HCEC 1CT (cell line): ENCODE measurements around the gene GAN.
A peak's percentile ranks its signal among the peaks of the same experiment; 100 is the strongest.

Experiments
- DNase-seq: peaks from one replicate; pipeline ENCODE4 v3.0.0-alpha.2; 2017

GAN gene

DNA sequence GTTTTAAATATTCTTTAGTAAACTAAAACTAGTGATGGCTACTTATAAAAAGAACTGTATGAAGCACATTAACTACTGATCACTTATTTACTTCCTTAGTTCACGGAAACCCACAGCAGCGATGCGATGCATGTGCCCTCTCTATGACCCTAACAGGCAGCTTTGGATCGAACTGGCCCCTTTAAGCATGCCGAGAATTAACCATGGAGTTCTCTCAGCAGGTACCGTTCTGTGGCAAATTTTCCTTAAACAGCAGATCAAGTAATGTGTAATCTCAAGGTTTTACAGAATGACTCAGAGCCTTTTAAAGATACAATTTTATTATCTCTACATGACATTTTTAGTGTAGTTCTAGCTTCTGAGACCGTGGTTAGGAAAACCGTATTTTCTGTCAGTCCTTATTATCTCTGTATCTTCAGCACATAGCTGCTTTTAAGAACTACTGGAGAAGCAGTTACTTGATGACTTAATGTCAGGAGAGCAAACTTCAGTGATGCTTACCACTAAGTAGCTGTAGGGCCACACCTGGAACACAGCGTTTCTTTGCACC lies 43.0 kb downstream of the GAN start:
- DNase-seq: no peak

DNA sequence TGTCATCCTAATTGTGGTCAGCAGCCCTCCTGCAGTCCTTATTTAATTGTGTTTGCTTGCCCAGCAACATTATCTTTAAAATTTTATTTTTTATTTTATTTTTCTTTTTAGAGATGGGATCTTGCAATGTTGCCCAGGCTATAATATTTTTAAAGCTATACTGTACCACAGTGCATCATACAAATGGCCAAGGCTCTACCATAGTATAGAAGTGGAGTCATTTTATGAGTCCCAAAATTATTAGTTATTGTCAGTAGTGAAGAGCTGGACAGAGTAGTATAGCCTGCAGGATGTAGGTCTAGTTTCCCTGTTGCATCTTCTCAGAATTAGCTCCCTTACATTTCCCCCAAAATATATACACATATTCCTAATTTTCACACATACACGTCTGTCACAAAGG lies 44.1 kb downstream of the GAN start:
- DNase-seq: no peak

DNA sequence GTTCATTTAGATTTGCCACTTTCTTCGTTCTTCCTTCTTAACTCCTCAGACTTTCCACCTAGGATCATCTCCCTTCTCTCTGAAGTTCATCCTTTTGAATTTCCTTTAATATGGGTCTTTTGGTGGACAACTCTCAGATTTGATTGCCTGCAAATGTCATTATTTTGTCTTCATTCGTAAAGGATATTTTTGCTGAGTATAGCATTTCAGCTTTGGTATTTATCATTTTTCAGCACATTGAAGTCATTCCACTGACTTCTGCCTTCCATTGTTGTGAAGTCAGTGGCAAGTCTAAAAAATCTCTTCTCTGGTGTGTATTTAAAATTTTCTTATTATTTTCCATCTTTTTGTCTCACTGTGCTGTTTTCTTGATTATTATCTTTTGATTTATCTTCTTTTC lies 45.4 kb downstream of the GAN start:
- no peak for DNase-seq

DNA sequence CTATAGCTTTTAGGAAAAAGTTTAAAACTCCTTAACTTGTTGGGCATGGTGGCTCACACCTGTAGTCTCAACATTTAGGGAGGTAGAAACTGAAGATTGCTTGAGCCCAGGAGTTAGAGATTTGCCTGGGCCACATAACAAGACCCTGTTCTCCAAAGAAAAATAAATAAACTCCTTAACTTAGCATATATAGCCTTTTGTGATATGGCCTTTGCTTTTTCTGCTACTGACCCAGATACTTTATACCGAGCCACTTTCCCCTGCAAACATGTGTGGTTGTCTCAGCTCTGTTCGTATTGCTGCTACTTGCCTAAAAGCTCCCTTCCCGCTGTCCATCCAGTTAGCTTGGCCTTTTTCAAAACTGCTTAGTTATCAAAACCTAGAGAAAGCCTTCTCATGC lies 51.0 kb downstream of the GAN start:
- no peak for DNase-seq

DNA sequence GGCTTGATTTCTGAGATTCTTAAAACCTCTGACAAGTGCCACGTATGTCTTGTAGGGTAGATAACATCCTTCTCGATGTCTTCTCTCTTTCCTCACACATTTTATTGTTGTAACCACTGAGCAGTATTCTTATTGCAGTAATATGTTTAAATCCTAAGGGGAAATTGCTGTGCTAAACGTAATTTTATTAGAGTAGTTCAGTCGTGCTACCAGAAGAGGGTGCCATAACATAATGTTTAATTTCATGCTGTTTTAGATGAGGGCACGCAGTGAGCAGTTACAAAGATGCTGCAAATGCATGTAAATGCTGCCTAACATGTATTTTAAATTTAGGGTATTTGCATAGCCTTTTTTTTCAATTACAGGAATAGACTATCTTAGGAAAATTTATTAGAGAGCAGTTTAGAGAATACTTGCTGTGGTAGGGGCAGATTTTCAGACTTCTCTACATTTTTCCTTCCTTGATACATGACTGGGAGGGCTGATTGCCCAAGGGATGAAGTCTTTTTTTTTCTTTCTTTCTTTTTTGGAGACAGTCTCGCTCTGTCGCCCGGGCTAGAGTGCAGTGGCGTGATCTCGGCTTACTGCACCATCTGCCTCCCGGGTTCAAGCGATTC lies 51.7 kb downstream of the GAN start:
- peak; percentile 34 for DNase-seq

DNA sequence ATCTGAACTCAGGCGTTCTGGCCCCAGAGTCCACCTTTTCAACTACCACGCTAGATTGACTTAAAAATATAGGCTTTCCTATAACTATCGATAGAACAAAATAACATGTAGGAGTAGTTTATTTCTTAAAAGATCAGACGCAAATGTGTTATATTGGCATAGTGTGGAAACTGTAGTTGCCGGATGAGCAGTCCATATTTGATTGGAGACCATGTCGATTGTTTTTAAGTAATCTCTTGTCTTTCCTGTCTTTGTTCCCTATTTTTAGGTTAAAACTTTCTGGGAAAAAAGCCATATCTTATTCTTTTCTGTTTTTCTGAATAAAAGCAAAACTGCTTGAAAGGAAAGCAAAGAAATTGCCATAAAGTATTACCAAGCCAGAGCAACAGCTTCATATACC lies 53.1 kb downstream of the GAN start:
- no peak for DNase-seq

DNA sequence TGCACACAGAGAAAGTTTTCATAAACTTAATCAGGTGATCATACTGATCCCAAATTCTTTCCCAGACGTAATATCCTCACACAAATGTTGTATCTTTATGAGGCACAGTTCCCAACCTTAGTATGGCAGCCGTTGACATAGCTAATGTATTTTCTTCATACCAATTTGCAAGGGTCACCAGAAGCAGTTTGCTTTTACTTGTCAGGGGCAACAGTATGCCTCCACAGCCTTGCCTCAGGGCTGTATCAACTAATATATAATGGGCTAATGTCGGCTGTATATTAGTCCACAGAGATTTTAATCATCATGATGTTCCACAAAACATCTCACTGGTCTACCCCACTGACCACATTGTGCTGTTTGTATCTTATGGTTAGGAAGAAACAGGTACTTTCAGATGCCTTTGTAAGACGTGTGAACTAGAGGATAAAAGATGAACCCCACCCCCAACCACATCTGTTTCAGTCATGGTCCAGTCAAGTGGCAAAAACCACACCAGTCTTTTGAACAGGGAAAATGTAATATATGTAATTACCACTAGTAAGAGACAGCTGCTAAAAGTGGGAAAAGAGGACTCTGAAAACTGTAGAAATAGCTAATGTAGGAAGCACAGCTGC lies 55.2 kb downstream of the GAN start:
- no peak for DNase-seq

DNA sequence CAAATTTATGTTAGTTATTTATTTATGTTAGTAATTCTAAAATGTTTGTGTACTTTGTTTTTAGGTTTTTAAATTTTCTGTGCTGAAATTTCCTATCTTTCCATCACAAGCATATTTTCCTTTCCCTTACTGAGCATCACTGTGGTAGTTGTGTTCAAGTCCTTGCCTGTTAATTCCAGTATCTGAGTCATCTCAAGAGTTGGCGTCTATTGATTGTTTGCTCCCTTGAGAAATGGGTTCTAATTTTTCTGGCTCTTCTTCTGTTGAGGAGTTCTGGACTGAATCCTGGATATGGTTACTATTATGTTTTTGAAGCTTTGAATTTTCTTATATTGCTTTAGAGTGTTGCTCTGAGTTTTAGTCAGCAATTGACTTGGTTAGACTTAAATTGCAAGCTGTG lies 56.3 kb downstream of the GAN start:
- DNase-seq: no peak

DNA sequence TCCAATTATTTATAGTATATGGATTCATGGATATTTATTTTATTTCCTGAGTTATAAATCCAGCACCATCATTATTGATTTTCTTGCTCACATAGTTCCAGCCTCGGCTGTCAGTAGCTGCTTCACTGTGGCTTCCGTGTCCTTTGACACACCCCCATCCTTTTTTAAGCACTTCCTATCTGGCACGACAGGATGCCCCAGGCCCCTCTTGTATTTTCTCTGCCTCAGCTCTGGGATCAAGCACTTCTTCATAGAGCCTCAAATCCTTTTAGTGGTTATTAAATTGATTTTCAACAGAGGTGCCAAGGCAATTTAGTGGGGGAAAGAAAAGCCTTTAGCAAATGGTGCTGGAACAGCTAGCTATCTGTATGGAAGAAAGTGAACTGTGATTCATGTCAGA lies 59.8 kb downstream of the GAN start:
- DNase-seq: no peak

DNA sequence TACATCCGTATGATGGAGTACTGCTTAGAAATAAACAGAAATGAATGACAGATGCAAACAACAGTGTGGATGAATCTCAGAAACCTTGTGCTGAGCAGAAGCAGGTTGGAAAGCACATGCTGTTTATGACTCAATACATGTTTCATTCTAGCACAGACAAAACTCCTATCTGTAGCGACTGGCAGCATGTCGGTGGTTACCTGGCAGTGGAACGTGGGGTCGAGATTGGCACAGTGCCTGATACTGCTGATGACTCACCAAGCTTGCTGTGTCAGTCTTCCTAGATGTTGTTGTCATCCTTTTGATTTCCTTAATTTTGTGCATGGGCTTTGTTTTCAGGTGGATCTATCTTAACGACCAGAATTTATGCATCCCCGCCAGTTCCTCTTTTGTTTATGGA lies 62.1 kb downstream of the GAN start:
- DNase-seq: no peak

DNA sequence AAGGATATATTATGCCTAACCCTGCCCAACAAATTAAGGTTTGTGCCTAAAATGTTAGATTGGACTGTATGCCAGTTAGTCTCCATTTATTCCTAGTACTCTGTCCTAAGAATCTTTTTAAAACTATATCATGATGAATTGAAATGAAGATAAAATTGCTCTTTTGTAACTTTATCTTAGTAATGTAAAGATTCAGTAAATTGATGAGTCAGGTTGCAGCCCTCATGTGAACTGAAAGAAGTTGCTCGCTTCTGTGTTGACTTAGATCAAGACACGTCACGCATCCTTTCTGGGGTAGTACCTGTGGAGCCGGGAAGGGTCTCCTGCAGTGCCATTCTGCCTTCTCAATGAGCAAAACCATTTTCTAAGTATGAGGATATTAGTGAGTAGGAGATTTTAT lies 63.3 kb downstream of the GAN start:
- no peak for DNase-seq

DNA sequence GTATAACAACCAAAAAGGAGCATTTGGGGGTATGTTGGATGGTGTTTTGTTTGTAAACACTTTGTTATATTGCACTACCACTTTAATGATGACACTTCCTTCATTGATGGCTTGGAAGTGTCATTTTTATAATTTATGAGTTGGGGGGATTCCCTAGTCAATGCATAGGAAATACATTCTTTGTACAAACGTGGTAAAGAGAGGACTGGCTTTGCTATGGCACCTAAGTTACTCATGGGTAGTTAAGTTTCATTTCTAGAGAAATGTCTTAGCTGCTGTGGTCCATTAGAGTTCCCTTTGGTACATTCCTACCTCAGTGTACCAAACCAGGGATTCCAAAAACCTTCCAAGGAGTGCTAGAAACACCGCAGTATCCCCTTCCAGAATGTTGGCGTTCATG lies 66.2 kb downstream of the GAN start:
- DNase-seq: no peak

DNA sequence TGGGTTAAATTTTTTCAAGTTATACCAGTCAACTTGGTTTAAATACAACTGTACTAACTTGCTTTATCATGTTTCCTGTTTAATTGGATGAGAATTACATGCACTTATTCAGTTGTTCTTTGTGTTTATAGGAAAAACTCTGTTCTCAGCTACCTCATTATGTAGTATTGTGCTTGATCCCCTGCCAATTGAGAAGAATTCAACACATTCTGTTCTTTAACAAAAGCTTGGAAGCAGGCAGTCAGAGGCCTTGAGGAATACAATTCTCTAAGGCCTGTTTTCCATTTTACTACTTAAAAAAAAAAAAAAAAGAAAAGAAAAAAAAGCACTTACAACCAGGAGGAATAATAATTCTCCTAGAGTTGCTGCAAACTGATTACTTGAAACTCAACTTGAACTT lies 69.2 kb downstream of the GAN start:
- DNase-seq: no peak

DNA sequence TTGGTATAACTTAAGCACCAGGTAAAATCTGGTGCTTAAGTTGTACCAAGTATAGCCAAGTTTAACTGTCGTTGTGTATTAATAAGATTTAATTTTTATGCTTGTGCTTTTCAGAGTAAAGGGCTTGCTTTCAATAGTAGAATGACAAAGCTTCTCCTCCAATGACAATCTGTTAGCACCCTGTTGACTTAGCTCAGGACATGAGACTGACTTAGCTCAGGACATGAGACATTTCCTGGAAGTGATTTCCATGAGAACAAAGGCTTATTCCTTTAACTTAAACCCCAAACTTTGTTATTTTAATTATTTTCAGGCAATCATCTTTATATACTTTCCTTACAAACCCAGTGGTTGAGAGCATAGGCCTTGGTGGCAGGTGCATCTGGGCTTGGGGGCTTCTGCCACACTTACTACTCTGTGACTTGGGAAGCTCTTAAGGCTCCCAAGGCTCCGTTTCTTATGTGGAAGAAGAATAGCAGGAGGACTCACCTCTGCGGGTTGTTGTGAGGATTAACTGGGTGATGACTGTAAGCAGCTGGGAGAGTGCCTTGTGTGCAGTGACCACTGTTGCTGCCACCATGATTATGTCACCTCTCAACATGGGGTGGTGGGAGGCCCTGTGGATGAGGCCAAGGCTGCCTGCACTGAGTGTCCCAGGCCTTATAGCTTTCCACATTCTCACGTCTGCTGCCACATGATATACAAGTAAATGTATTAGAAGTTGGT lies 70.4 kb downstream of the GAN start:
- no peak for DNase-seq

DNA sequence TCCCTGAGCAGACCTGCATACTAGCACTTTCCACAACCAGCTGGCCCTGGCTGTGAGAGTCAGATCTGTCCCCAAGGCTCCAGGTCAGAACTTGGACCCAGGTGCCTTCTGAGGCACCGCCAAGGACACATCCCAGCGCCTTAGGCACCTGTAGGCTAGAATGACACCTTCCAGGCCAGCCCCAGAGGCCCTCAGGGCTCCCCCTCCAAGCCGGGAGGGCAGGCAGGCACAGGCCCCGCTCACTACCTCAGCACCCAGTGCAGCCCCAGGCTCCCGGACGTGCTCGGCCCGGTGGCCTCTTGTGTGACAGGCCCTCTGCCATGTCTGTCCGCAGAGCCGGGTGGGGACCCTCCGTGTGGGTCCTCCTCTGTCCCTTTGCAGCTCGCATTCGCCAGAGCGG lies 73.6 kb downstream of the GAN start:
- DNase-seq: no peak

DNA sequence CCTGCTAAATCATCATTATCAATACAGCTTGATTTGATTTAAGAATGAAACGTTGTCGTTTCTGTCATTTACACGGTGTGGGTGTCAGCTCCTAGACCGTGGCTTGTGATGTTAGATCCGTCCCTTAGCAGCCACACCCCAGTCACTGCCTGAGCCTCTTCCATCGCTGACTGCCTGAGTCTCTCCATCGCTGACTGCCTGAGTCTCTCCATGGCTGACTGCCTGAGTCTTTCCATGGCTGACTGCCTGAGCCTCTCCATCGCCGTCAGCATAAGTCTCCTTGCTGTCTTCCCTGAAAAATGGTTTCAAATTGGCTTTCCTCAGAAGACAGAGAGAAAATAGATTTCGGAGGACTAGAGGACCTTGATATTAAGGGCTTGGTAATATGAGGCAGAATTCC lies 76.1 kb downstream of the GAN start:
- no peak for DNase-seq

DNA sequence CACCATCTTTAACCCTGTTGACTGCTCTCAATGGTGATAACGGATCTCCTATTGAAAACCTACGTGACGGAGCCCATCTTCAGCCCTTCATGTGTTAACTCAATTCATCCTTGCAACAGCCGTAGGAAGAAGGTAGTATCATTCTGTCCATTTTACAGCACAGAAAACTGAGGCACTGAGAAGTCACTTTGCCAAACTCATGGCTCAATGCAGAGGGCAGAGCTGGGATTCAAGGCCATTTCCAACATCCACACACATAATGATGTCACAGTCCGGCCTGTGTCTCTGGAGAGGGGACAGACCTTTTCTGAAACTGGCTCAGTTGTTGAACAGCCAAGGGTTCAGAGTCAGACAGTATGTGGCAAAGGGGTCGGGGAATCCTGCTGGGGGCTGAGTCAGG lies 77.2 kb downstream of the GAN start:
- no peak for DNase-seq

DNA sequence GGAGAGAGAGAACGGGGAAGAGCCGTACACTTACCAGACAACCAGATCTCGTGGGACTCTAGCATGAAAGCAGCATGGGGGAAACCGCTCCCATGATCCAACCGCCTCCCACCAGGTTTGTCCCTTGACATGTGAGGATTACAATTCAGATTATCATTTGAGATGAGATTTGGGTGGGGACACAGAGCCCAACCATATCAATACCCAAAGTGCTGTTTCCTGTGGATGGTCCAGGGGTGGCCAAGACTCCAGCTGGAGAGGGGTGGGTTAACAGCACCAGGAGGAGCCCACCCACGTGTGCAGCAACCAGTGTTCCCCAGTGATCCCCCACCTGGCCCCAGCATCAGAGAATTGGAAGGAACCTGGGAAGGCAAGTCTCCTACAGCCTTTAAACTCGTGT lies 79.7 kb downstream of the GAN start:
- no peak for DNase-seq

DNA sequence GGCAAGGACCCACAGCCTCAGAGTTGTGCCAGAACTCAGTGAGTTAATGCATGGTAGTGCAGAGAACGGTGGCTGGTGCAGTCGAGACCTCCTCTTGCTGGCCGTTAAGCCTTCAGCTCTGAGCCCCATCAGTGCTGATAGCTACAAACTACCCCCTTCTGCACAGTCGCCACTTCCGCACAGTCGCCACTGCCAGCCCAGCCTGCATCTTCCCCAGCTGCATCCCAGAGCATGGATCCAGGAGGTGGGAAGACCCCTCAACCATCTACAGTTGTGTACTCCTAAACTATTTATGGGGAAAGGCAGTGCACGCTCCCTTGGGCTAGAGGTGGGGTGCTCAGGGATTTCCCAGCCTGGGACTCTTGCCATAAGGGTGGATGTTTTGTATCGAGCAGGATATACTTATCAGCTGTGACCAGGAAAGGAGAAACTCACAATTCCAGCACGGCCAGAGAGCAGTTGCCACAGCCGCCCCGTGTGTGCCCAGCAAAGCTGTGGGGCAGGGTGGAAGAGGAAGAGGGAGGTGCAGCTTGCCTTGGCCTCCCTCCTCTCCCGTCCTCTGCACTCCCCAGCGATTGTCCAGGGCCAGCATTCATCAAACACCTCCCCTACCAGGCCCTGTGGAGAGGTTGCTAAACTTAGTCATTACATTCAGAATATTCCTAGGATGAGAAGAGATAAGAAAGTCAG lies 80.3 kb downstream of the GAN start:
- DNase-seq: no peak

DNA sequence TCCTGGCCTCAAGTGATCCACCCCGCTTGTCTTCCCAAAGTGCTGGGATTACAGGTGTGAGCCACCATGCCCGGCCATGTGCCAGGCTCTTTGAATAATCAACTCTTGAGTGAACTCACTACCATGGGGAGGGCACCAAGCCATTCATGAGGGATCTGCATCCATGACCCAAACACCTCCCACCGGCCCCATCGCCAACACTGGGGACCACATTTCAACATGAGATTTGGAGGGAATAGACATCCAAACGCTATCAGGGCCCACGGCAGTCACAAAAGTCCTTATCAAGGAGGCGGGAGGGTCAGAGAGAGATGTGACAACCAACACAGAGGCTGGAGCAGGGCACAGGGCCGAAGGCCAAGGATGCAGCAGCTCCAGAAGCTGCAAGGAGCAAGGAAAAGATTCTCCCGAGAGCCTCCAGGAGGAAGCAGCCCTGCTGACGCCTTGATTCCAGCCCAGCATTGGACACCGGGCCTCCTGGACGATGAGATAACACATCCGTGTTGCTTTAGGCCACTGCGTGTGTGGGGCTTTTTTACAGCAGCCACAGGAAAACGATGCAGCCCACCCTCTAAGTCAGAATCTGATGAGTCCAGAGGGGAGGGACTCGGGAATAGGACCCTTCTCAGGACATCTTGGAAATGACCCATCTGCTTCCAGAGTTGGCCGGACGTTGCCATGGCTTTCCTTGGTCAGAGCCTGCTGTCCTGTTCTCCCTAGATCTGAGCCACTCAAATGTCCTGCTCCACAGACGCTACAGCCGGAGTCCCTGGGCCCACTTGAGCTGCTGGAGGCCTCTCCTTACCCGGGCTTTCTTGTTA lies 82.5 kb downstream of the GAN start:
- DNase-seq: no peak

DNA sequence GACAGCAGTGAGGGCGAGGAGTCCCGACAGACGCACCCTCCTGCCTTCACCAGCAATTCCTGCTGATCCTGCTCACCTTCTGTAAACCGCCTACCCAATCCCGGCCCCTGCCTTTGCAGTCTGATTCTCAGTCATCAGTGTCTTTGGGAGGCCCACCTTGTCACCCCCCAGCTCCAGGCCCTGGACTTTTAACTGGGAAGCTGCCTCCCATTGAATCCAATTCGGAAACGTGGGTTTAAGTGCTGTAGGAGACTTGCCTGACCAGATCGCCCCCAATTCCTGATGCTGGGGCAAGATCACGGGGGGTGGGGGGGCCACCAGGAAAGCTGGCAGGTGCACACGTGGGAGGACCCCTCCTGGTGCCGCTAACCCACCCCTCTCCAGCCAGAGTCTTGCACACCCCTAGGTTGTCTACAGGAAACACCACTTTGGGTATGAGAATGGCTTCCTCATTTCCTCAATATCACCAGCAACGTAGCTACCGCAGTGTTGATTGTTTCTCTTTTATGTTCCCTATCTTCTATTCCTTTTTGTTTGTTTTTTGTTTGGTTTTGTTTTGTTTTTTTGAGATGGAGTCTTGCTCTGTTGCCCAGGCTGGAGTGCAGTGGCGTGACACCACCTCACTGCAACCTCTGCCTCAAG lies 83.2 kb downstream of the GAN start:
- no peak for DNase-seq

DNA sequence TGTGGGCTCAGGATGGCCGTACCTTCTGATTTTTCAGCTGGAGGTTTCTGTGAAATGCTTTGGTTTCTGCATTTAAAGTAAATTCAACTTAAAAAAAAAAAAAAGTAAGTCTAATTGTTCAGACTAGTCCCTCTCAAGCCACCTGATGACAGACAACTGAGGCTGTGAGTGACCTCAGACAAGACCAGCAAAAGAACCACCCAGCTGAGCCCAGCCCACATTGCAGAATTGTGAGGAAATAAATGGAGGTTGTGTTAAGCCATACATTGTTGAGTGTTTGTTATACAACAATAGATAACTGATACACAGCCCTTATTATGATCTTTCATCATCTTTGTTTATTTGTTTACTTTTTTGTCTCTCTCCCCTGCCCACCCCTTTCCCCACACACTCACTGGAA lies 85.1 kb downstream of the GAN start:
- DNase-seq: no peak
